ENCODE measurements around the gene HK2. TPM values are rescaled to one million over a fixed set of nuclear protein-coding genes. Genes with fewer than 3 reads are reported as not detected.
"Not testable (repeated sequence)": the region's sequence is repeated elsewhere in the genome, so short reads cannot be mapped to it uniquely, and the experiment has no call there.

The HK2 gene
- polyA plus RNA-seq, 2 of the 4 experiments (the other 2 are of a cell fraction) = 0.37 to 1.2 TPM

DNA sequence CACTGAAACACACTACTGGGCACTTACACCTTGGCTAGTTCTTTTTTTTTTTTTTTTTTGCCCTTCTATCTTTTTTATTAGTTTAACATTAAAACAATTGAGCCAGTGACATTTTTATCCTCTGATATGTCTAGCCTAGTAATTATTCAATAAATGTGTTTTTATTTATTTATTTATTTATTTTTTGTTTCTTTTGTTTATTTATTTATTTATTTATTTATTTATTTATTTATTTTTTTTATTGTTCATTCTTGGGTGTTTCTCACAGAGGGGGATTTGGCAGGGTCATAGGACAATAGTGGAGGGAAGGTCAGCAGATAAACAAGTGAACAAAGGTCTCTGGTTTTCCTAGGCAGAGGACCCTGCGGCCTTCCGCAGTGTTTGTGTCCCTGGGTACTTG, 39.0 kb upstream of the HK2 start:
- H3K4me2 ChIP-seq; CTCF ChIA-PET; ATAC-seq; H3K9me3 ChIP-seq; H3K4me1 ChIP-seq; FAIRE-seq; DNase-seq (ENCODE audit: low read depth in 1 of 2, low spot score in 1 of 2); POLR2A ChIA-PET; H3K27ac ChIP-seq; H3K4me3 ChIP-seq: not testable (repeated sequence)
- TF ChIP-seq ZC3H11A (IDR thresholded peaks at IDR 0.05) = peak; percentile 99
- WGBS (ENCODE audit: missing lambda C conversion rate) = no CpG with 5 or more reads among the region's 2 CpGs

- no peak overlapping the region for H3K27ac ChIP-seq
- H3K4me2 ChIP-seq = no peak overlapping the region
- ChIA-PET CTCF (interaction anchor here (1.2 kb wide), 1 partner anchor 16 kb away, joined by 3 read pairs; no protein-coding TSS in a partner anchor), POLR2A (no interaction called here)
- DNase-seq (ENCODE audit: low read depth in 1 of 2, low spot score in 1 of 2) (no peak), ATAC-seq (no peak), FAIRE-seq (no peak)
- no peak for TF ChIP-seq ZNF302 (CRISPR knock-in tag; IDR thresholded peaks at IDR 0.05)
- no peak for TF ChIP-seq MYC (IDR thresholded peaks at IDR 0.05; ENCODE audit: borderline replicate concordance, low read length)
- TF ChIP-seq NR3C1 (IDR thresholded peaks at IDR 0.05) = no peak
- no peak for TF ChIP-seq MAZ (IDR thresholded peaks at IDR 0.05; ENCODE audit: borderline replicate concordance, low read depth, low read length)
- TF ChIP-seq ZSCAN20 (CRISPR knock-in tag; IDR thresholded peaks at IDR 0.05) = no peak
- no peak for TF ChIP-seq HOXB13 (CRISPR knock-in tag; IDR thresholded peaks at IDR 0.05; ENCODE audit: low read depth)
- TF ChIP-seq, protein P1, sequence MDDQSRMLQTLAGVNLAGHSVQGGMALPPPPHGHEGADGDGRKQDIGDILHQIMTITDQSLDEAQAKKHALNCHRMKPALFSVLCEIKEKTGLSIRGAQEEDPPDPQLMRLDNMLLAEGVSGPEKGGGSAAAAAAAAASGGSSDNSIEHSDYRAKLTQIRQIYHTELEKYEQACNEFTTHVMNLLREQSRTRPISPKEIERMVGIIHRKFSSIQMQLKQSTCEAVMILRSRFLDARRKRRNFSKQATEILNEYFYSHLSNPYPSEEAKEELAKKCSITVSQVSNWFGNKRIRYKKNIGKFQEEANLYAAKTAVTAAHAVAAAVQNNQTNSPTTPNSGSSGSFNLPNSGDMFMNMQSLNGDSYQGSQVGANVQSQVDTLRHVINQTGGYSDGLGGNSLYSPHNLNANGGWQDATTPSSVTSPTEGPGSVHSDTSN (IDR thresholded peaks at IDR 0.05) = no peak
- no peak for TF ChIP-seq EP300 (IDR thresholded peaks at IDR 0.05)
- TF ChIP-seq JUNB (IDR thresholded peaks at IDR 0.05) = no peak
- TF ChIP-seq, protein P2, sequence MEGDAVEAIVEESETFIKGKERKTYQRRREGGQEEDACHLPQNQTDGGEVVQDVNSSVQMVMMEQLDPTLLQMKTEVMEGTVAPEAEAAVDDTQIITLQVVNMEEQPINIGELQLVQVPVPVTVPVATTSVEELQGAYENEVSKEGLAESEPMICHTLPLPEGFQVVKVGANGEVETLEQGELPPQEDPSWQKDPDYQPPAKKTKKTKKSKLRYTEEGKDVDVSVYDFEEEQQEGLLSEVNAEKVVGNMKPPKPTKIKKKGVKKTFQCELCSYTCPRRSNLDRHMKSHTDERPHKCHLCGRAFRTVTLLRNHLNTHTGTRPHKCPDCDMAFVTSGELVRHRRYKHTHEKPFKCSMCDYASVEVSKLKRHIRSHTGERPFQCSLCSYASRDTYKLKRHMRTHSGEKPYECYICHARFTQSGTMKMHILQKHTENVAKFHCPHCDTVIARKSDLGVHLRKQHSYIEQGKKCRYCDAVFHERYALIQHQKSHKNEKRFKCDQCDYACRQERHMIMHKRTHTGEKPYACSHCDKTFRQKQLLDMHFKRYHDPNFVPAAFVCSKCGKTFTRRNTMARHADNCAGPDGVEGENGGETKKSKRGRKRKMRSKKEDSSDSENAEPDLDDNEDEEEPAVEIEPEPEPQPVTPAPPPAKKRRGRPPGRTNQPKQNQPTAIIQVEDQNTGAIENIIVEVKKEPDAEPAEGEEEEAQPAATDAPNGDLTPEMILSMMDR (IDR thresholded peaks at IDR 0.05) = no peak
- no peak for TF ChIP-seq KDM5A (IDR thresholded peaks at IDR 0.05)
- TF ChIP-seq HOXB5 (CRISPR knock-in tag; IDR thresholded peaks at IDR 0.05) = no peak
- TF ChIP-seq, protein P3, sequence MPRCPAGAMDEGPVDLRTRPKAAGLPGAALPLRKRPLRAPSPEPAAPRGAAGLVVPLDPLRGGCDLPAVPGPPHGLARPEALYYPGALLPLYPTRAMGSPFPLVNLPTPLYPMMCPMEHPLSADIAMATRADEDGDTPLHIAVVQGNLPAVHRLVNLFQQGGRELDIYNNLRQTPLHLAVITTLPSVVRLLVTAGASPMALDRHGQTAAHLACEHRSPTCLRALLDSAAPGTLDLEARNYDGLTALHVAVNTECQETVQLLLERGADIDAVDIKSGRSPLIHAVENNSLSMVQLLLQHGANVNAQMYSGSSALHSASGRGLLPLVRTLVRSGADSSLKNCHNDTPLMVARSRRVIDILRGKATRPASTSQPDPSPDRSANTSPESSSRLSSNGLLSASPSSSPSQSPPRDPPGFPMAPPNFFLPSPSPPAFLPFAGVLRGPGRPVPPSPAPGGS (IDR thresholded peaks at IDR 0.05) = no peak
- TF ChIP-seq ZC3H11A (IDR thresholded peaks at IDR 0.05) = no peak
- no peak for TF ChIP-seq NPAS2 (CRISPR knock-in tag; IDR thresholded peaks at IDR 0.05; ENCODE audit: borderline replicate concordance)
- no peak for TF ChIP-seq CEBPB (IDR thresholded peaks at IDR 0.05)
- TF ChIP-seq NFE2L2 (conservative IDR thresholded peaks at IDR 0.05; ENCODE audit: low read length) = no peak
- TF ChIP-seq BHLHE40 (IDR thresholded peaks at IDR 0.05; ENCODE audit: low read depth, low read length) = no peak
- H3K9me3 ChIP-seq = no peaks in the 10 kb centered on the region
- H3K4me3 ChIP-seq = no peak overlapping the region
- 41% methylated on average over 5 of the region's 5 CpGs for whole genome bisulfite sequencing (ENCODE audit: missing lambda C conversion rate)
- H3K4me1 ChIP-seq = no peaks in the 10 kb centered on the region
Measured at GRCh38 chr2:74806355-74806839, 27.5 kb upstream of the HK2 start.

DNA sequence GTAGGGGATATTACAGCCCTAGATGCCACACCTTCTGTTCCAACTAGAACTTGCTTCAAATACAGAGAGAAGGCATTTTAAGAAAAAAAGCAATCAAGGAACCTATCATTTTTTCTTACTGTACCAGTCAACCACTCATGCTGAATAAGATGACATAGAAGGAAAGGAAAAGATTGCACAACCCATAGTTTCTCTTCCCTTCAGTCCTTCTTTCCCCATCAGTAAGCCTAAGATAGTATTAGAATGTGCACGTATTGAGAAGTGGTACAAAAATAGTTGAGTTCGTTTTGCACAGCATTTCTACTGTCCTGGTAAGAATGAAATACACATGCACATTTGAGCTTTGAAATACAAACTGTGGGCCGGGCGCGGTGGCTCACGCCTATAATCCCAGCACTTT, 27.0 kb upstream of the HK2 start:
- DNase-seq (ENCODE audit: low read depth in 1 of 2, low spot score in 1 of 2) (no peak), FAIRE-seq (peak; percentile 74), ATAC-seq (no peak)
- no peak overlapping the region for H3K27ac ChIP-seq
- TF ChIP-seq EHMT2 (IDR thresholded peaks at IDR 0.05; ENCODE audit: low read depth) = no peak
- TF ChIP-seq SREBF2 (IDR thresholded peaks at IDR 0.05) = no peak
- no peak for TF ChIP-seq MYC (IDR thresholded peaks at IDR 0.05; ENCODE audit: borderline replicate concordance, low read length)
- no peak for TF ChIP-seq ZC3H11A (IDR thresholded peaks at IDR 0.05)
- no peak for TF ChIP-seq RFX5 (IDR thresholded peaks at IDR 0.05)
- TF ChIP-seq, protein P1 (IDR thresholded peaks at IDR 0.05) = no peak
- TF ChIP-seq, protein P3 (IDR thresholded peaks at IDR 0.05) = no peak
- TF ChIP-seq CHD4 (IDR thresholded peaks at IDR 0.05; ENCODE audit: borderline replicate concordance) = no peak
- TF ChIP-seq, protein P2 (IDR thresholded peaks at IDR 0.05) = no peak
- TF ChIP-seq NR3C1 (IDR thresholded peaks at IDR 0.05) = no peak
- no peaks in the 10 kb centered on the region for H3K4me1 ChIP-seq
- no peak overlapping the region for H3K4me2 ChIP-seq
- POLR2A ChIA-PET = no interaction called here
- H3K4me3 ChIP-seq = no peak overlapping the region
- 69% methylated on average over 6 of the region's 6 CpGs for WGBS (ENCODE audit: missing lambda C conversion rate)
- CTCF ChIA-PET = interaction anchor here (1.2 kb wide), 1 partner anchor 17 kb away, joined by 3 read pairs; no protein-coding TSS in a partner anchor
- no peaks in the 10 kb centered on the region for H3K9me3 ChIP-seq

Measured in A549 (cell line).